Measurements from ENCODE around the gene ZAR1L.

Gene ZAR1L

DNA sequence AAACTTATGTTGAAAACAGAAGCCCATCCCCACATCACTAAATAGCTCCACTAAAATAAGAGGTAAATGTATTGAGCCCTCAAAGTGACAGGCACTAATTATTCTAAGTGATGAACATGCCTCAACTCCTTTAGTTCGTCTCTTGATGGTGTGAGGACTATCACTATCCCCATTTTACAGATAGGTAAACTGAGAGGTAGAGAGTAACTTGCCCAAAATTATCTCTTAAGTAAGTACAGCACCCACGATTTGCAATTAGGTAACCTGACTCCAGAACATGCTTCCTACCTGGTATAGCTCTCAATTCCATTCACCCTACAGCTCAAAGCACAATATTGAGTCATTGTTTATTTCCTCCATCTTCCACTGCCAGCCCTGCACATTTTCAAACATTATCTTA is 12.7 kb downstream of the ZAR1L start:
- DNase-seq (ENCODE audit: low read depth in 1 of 2, low spot score in 1 of 2): no peak

GRCh38 chr13:32300920-32301319 is 14.2 kb downstream of the ZAR1L start:
- DNase-seq (ENCODE audit: low read depth in 1 of 2, low spot score in 1 of 2): no peak

GRCh38 chr13:32300406-32300805 is 14.8 kb downstream of the ZAR1L start:
- no peak for DNase-seq (ENCODE audit: low read depth in 1 of 2, low spot score in 1 of 2)

- DNase-seq (ENCODE audit: low read depth in 1 of 2, low spot score in 1 of 2): no peak
Measured at GRCh38 chr13:32299893-32300292, 15.3 kb downstream of the ZAR1L start.

- no peak for DNase-seq (ENCODE audit: low read depth in 1 of 2, low spot score in 1 of 2)
Measured at GRCh38 chr13:32298695-32299094, 16.5 kb downstream of the ZAR1L start.

- no peak for DNase-seq (ENCODE audit: low read depth in 1 of 2, low spot score in 1 of 2)
Measured at GRCh38 chr13:32297206-32297605, 18.0 kb downstream of the ZAR1L start.

- no peak for DNase-seq (ENCODE audit: low read depth in 1 of 2, low spot score in 1 of 2)
Measured at GRCh38 chr13:32285633-32285965, 29.6 kb downstream of the ZAR1L start.

GRCh38 chr13:32284927-32285632 is 30.1 kb downstream of the ZAR1L start:
- DNase-seq (ENCODE audit: low read depth in 1 of 2, low spot score in 1 of 2): no peak

- no peak for DNase-seq (ENCODE audit: low read depth in 1 of 2, low spot score in 1 of 2)
Measured at GRCh38 chr13:32282096-32282711, 33.0 kb downstream of the ZAR1L start.

DNA sequence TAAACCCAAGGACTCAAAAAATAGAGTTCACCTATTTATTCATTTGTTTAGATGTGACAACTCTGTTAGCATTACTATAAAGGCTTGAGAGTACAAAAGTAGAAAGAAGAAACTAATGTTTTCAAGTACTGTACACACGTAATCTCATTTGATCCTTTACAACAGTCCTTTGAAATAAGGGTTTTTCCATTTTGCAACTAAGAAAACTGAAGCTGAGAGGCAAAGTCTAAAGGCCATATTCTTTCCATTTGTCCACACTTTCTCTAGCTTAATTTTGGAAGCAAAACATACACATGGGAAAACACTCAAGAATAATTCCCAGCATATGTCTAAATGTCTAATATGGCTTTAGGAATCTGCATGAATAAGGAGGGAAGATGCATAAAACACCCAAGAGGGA is 34.1 kb downstream of the ZAR1L start:
- no peak for DNase-seq (ENCODE audit: low read depth in 1 of 2, low spot score in 1 of 2)

GRCh38 chr13:32278426-32278825 is 36.7 kb downstream of the ZAR1L start:
- no peak for DNase-seq (ENCODE audit: low read depth in 1 of 2, low spot score in 1 of 2)

GRCh38 chr13:32277839-32278238 is 37.3 kb downstream of the ZAR1L start:
- no peak for DNase-seq (ENCODE audit: low read depth in 1 of 2, low spot score in 1 of 2)

- no peak for DNase-seq (ENCODE audit: low read depth in 1 of 2, low spot score in 1 of 2)
Measured at GRCh38 chr13:32272021-32272683, 43.0 kb downstream of the ZAR1L start.

GRCh38 chr13:32267836-32268439 is 47.2 kb downstream of the ZAR1L start:
- peak; percentile 14 to 27 for DNase-seq (ENCODE audit: low read depth in 1 of 2, low spot score in 1 of 2)

DNA sequence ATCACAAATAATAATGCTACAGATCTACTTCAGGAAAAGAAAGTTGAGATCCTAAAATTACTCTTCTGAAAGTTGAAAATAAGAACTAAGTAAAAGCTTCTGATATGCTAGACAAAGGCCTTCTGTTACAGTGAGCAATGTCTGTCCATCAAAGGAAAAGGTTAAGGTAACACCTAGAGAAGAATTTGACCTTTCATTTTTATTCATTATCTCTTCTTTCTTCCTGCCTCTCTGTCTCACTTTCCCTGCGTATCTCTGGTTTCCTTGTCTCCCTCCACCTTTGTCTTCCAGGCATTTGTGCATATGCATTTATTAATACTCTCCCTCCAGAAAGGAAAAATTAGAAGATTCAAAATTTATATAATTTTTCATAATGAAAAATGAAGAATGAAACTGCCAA is 49.0 kb downstream of the ZAR1L start:
- no peak for DNase-seq (ENCODE audit: low read depth in 1 of 2, low spot score in 1 of 2)

- no peak for DNase-seq (ENCODE audit: low read depth in 1 of 2, low spot score in 1 of 2)
Measured at GRCh38 chr13:32265726-32266125, 49.4 kb downstream of the ZAR1L start.

DNA sequence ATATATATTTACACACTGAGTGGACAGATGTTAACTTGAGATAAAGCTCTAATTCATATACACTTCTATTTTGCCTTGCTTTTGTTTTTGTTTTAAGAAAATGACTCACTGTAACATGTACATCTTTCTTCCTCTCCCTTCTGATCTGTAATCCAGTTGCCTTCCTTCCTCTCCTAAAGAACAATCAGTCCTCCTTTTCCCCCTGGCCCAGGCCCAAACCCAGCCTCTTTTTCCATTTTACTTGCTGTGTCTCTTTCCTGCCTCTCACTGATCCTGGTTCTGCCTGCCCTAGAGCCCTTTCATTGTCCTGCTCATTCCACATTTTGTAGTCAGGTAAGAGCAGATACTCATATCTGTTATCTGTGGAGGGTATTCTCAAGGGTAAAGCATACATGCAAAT is 50.8 kb downstream of the ZAR1L start:
- DNase-seq (ENCODE audit: low read depth in 1 of 2, low spot score in 1 of 2): no peak

DNA sequence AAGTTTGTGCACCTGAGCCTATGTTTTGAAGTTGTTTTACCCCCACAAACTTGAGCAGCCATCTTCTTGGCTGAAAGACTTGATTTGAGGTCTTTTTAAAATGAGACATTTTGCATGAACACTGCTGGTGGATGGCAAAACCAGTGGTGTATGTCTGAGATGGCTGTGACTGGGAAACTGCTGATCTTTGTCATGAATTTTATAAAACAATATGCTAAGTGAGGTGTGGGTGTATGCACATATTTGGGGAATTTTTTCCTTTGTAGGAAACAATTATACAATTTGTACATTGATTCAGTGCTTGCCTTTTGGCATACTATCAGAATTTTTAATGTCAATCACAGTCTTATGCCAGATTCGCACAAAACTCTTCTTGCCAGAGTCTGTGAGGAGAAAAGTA is 52.5 kb downstream of the ZAR1L start:
- DNase-seq (ENCODE audit: low read depth in 1 of 2, low spot score in 1 of 2): no peak

- DNase-seq (ENCODE audit: low read depth in 1 of 2, low spot score in 1 of 2): no peak
Measured at GRCh38 chr13:32262165-32262564, 53.0 kb downstream of the ZAR1L start.

- DNase-seq (ENCODE audit: low read depth in 1 of 2, low spot score in 1 of 2): no peak
Measured at GRCh38 chr13:32261567-32261966, 53.6 kb downstream of the ZAR1L start.

DNA sequence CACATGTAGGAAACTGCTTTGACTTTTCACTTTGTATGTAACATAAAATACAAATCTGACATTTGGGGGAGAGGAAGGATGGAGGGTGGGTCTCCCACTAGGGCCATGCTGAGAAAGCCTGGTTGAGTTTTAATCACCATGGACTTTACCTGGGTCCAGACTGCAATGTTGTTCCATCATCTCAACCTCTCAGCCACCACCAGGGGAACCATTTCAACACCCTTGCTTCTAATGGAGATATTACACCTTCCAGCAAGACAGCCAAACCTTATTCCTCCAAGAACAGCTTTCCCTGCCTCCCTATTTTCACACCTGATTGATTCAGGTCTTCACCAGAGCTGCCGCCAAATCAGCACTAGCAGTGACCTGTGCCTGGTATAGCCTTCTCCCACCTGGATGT is 56.0 kb downstream of the ZAR1L start:
- no peak for DNase-seq (ENCODE audit: low read depth in 1 of 2, low spot score in 1 of 2)

DNA sequence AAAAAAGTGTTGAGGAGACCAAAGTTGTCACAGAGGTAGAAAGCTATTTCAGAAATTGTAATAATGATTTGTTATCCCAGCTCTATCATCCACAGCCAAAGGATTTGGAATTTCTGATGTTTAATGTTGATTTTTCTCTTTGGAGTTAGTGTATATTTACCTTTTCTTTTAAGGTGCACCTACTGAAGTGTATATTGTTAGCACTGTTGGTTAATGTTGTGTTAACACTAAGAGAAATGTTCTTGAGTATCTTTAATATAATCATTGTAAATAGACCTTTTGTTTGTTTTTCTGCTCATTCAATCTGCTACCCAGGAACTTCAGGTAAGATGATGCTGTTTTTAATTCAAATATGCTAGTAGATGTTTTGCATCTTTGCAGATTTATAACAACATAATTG is 57.5 kb downstream of the ZAR1L start:
- DNase-seq (ENCODE audit: low read depth in 1 of 2, low spot score in 1 of 2): no peak
